ENCODE results near the gene CDS2.

GRCh38 chr20:5195655-5196054, 68.8 kb downstream of the CDS2 start:
- TF ChIP-seq CTCF (IDR thresholded peaks at IDR 0.05) (no peak), ZFX (IDR thresholded peaks at IDR 0.05; ENCODE audit: borderline replicate concordance) (no peak)

Measured in 22Rv1 (cell line).